NCI-H2171 (cell line): ENCODE data around the gene KMT2B.
"Not testable (repeated sequence)": the region's sequence is repeated elsewhere in the genome, so short reads cannot be mapped to it uniquely, and the experiment has no call there.

ENCODE experiments used
- DNase-seq: peaks from one replicate; lab custom pipeline; 2025; lab: John Stamatoyannopoulos, UW

The KMT2B gene

GRCh38 chr19:35756377-35757230 is 38.8 kb downstream of the KMT2B start, which contains the start of gene HSPB6:
Gene HSPB6, minus strand, starts transcription at chr19:35757029. Its CDS starts 21 bp downstream, at chr19:35757008.
- DNase-seq = no peak

GRCh38 chr19:35757231-35757748 is 39.5 kb downstream of the KMT2B start:
- no peak for DNase-seq

GRCh38 chr19:35757749-35758608 is 40.2 kb downstream of the KMT2B start, which contains the start of gene PROSER3:
Gene PROSER3, plus strand, starts transcription at chr19:35758176. Its CDS starts 40 bp downstream, at chr19:35758216.
- DNase-seq = peak; percentile 98

- no peak for DNase-seq
Observed at GRCh38 chr19:35759697-35760096, 41.9 kb downstream of the KMT2B start.

- DNase-seq = no peak
Observed at GRCh38 chr19:35760711-35761349, 43.0 kb downstream of the KMT2B start.

GRCh38 chr19:35764432-35765315 is 46.9 kb downstream of the KMT2B start:
- no peak for DNase-seq

GRCh38 chr19:35766571-35767104 is 48.8 kb downstream of the KMT2B start:
- DNase-seq = no peak

GRCh38 chr19:35767288-35768081 is 49.7 kb downstream of the KMT2B start:
- no peak for DNase-seq

- DNase-seq = no peak
Observed at GRCh38 chr19:35768082-35768421, 50.2 kb downstream of the KMT2B start.

GRCh38 chr19:35772362-35772761 is 54.6 kb downstream of the KMT2B start:
- not testable (repeated sequence) for DNase-seq

- DNase-seq = no peak
Observed at GRCh38 chr19:35773020-35773806, 55.4 kb downstream of the KMT2B start.

GRCh38 chr19:35774274-35775045 is 56.7 kb downstream of the KMT2B start:
- no peak for DNase-seq

- no peak for DNase-seq
Observed at GRCh38 chr19:35775046-35775297, 57.2 kb downstream of the KMT2B start.

GRCh38 chr19:35775298-35776101 is 57.7 kb downstream of the KMT2B start, which contains the start of gene ARHGAP33:
Gene ARHGAP33, plus strand, starts transcription at chr19:35775564. Its CDS starts 95 bp downstream, at chr19:35775659.
- peak; percentile 99 for DNase-seq

GRCh38 chr19:35776102-35776788 is 58.4 kb downstream of the KMT2B start:
- no peak for DNase-seq

- no peak for DNase-seq
Observed at GRCh38 chr19:35777086-35777841, 59.5 kb downstream of the KMT2B start.
